Measurements from ENCODE around the gene CST1.

Gene CST1

GRCh38 chr20:23700931-23701330 is 49.8 kb downstream of the CST1 start:
- no peak for DNase-seq

- no peak for DNase-seq
Observed at GRCh38 chr20:23697947-23698346, 52.8 kb downstream of the CST1 start.
